SK-N-SH (cell line): ENCODE measurements around the gene ZNF277. TPM values are rescaled to one million over a fixed set of nuclear protein-coding genes. Genes with fewer than 3 reads are reported as not detected.

ENCODE experiments used
- CTCF ChIA-PET: fragments of 300-600, 350-600 bp; formaldehyde crosslinking; extraction: SDS; loops from one replicate; lab custom pipeline; 2021; lab: Yijun Ruan, JAX
- POLR2A ChIA-PET: fragments of 350-600 bp; sonication (Branson Sonifier 250); formaldehyde crosslinking; extraction: SDS; loops from one replicate; lab custom pipeline; 2020; ENCODE audit warnings: antibody characterized with exemption, inconsistent platforms; lab: Yijun Ruan, JAX
- DNase-seq: peaks from one replicate; pipeline ENCODE4 v3.0.0; 2012
- H2AFZ ChIP-seq: fragments of 200-600 bp; sonication (generic); 2 replicates; pipeline ENCODE4 v1.8.1; 2016; ENCODE audit warnings: antibody characterized with exemption, mild to moderate bottlenecking, low read depth
- H3F3A ChIP-seq: fragments of 200-600 bp; sonication (generic); replicated peaks from 2 replicates; pipeline ENCODE3; 2016; ENCODE audit warnings: antibody characterized with exemption, mild to moderate bottlenecking; ENCODE audit not compliant: insufficient read depth
- H3K27ac ChIP-seq, 2 experiments: fragments of 200-500 bp in 1 of 2; fragments of 200-600 bp in 1 of 2; sonication (Bioruptor generic) in 1 of 2; sonication (generic), shearing (Covaris generic) in 1 of 2; 2 replicates each; pipeline versions ENCODE4 v1.5.1 to v1.6.1; 2014 to 2016; ENCODE audit warnings: low read depth in 2 of 2, inconsistent platforms in 1 of 2, low read length in 1 of 2, mild to moderate bottlenecking in 1 of 2, mixed read lengths in 1 of 2
- H3K27me3 ChIP-seq: fragments of 200-600 bp; sonication (generic), shearing (Covaris generic); 2 replicates; pipeline ENCODE4 v1.6.1; 2016; ENCODE audit warnings: mixed run types; ENCODE audit not compliant: insufficient read depth
- H3K36me3 ChIP-seq, 2 experiments: fragments of 200-500 bp in 1 of 2; fragments of 200-600 bp in 1 of 2; sonication (Bioruptor generic) in 1 of 2; sonication (generic) in 1 of 2; replicated peaks in 1 of 2; 2 replicates each; pipeline versions ENCODE3 to v1.5.1; 2014 to 2016; ENCODE audit warnings: low read length in 1 of 2, mild to moderate bottlenecking in 1 of 2; ENCODE audit not compliant: insufficient read depth in 2 of 2, control insufficient read depth in 1 of 2
- H3K4me1 ChIP-seq, 2 experiments: fragments of 200-500 bp in 1 of 2; fragments of 200-600 bp in 1 of 2; sonication (Bioruptor generic) in 1 of 2; sonication (generic), shearing (Covaris generic) in 1 of 2; 2 replicates each; pipeline versions ENCODE4 v1.5.1 to v1.6.1; 2014 to 2016; ENCODE audit warnings: low read depth in 1 of 2, low read length in 1 of 2, mixed run types in 1 of 2; ENCODE audit not compliant: insufficient read depth in 2 of 2, control insufficient read depth in 1 of 2
- H3K4me2 ChIP-seq: fragments of 200-600 bp; sonication (generic), shearing (Covaris generic); 2 replicates; pipeline ENCODE4 v1.6.1; 2017; ENCODE audit warnings: mixed run types
- H3K4me3 ChIP-seq, 2 experiments: fragments of 200-500 bp in 1 of 2; fragments of 200-600 bp in 1 of 2; sonication (Bioruptor generic) in 1 of 2; sonication (generic), shearing (Covaris generic) in 1 of 2; 2 replicates each; pipeline versions ENCODE4 v1.5.1 to v1.8.1; 2014 to 2016; ENCODE audit warnings: low read depth in 2 of 2, inconsistent platforms in 1 of 2, low read length in 1 of 2, mild to moderate bottlenecking in 1 of 2, mixed read lengths in 1 of 2, moderate library complexity in 1 of 2
- H3K79me2 ChIP-seq: fragments of 200-600 bp; sonication (generic); 2 replicates; pipeline ENCODE4 v1.8.1; 2017; ENCODE audit warnings: mild to moderate bottlenecking; ENCODE audit not compliant: insufficient read depth
- H3K9ac ChIP-seq: fragments of 200-600 bp; sonication (generic); 2 replicates; pipeline ENCODE4 v1.6.1; 2017; ENCODE audit warnings: mixed run types
- H3K9me2 ChIP-seq: fragments of 200-600 bp; sonication (generic); 2 replicates; pipeline ENCODE4 v1.6.1; 2017; ENCODE audit warnings: mixed run types
- H3K9me3 ChIP-seq: fragments of 200-600 bp; sonication (generic); 2 replicates; pipeline ENCODE4 v1.6.1; 2017; ENCODE audit warnings: mixed run types, mild to moderate bottlenecking, moderate library complexity
- H4K20me1 ChIP-seq: fragments of 200-600 bp; sonication (generic); 2 replicates; pipeline ENCODE4 v1.6.1; 2017; ENCODE audit warnings: mild to moderate bottlenecking, mixed run types; ENCODE audit not compliant: insufficient read depth
- CHD2 ChIP-seq: fragments of 150-350 bp; IDR thresholded peaks from 2 replicates; pipeline ENCODE4 v1.6.1; 2018; ENCODE audit warnings: low read length; ENCODE audit not compliant: partially characterized antibody
- ELF1 ChIP-seq: IDR thresholded peaks from 2 replicates; pipeline ENCODE4 v1.4.0; 2012
- EP300 ChIP-seq, 2 experiments: IDR thresholded peaks; 2 replicates each; pipeline versions ENCODE4 v1.4.0 to v1.6.1; 2012; ENCODE audit warnings: borderline replicate concordance in 1 of 2, low read depth in 1 of 2, low read length in 1 of 2
- EZH2phosphoT487 ChIP-seq: fragments of 200-600 bp; sonication (generic); IDR thresholded peaks from 2 replicates; pipeline ENCODE4 v1.6.1; 2017; ENCODE audit warnings: low read depth, mixed run types, mild to moderate bottlenecking, antibody characterized with exemption, moderate library complexity, borderline replicate concordance
- FOXJ3 ChIP-seq: sonication (generic); formaldehyde crosslinking; IDR thresholded peaks from 2 replicates; pipeline ENCODE4 v1.5.1; 2020; ENCODE audit warnings: mild to moderate bottlenecking, missing genetic modification reagents
- GABPA ChIP-seq: IDR thresholded peaks from 2 replicates; pipeline ENCODE4 v1.4.0; 2012; ENCODE audit warnings: low read depth, mild to moderate bottlenecking
- GATA2 ChIP-seq: sonication (generic); formaldehyde crosslinking; IDR thresholded peaks from 2 replicates; pipeline ENCODE4 v1.5.0; 2020; ENCODE audit warnings: mild to moderate bottlenecking, missing genetic modification reagents
- MXI1 ChIP-seq: IDR thresholded peaks from 2 replicates; pipeline ENCODE4 v1.6.1; 2012; ENCODE audit warnings: mild to moderate bottlenecking, low read depth, low read length, improper control_type of control experiment
- NFIC ChIP-seq: IDR thresholded peaks from 2 replicates; pipeline ENCODE4 v1.4.0; 2012; ENCODE audit warnings: borderline replicate concordance
- NRF1 ChIP-seq: IDR thresholded peaks from 2 replicates; pipeline ENCODE4 v1.6.1; 2012; ENCODE audit warnings: low read depth, mild to moderate bottlenecking, low read length
- POLR2AphosphoS5 ChIP-seq: IDR thresholded peaks from 2 replicates; pipeline ENCODE4 v1.6.1; 2012; ENCODE audit warnings: low read depth, low read length
- RAD21 ChIP-seq: IDR thresholded peaks from 2 replicates; pipeline ENCODE4 v1.6.1; 2012; ENCODE audit warnings: mild to moderate bottlenecking, low read length
- RFX5 ChIP-seq: IDR thresholded peaks from 2 replicates; pipeline ENCODE4 v1.6.1; 2012; ENCODE audit warnings: mild to moderate bottlenecking, improper control_type of control experiment, low read length
- RXRA ChIP-seq: IDR thresholded peaks from 2 replicates; pipeline ENCODE4 v1.4.0; 2012; ENCODE audit warnings: low read depth, mild to moderate bottlenecking, borderline replicate concordance
- SIN3A ChIP-seq: IDR thresholded peaks from 2 replicates; pipeline ENCODE4 v1.6.1; 2012; ENCODE audit warnings: low read depth, mild to moderate bottlenecking, low read length, moderate library complexity, borderline replicate concordance
- SMC3 ChIP-seq: IDR thresholded peaks from 2 replicates; pipeline ENCODE4 v1.6.1; 2012; ENCODE audit warnings: low read depth, low read length, improper control_type of control experiment
- TCF12 ChIP-seq: IDR thresholded peaks from 2 replicates; pipeline ENCODE4 v1.4.0; 2012
- TEAD4 ChIP-seq: IDR thresholded peaks from 2 replicates; pipeline ENCODE4 v1.4.0; 2012; ENCODE audit warnings: mild to moderate bottlenecking, borderline replicate concordance; ENCODE audit not compliant: insufficient read depth
- WGBS: methylation state at CpG from one replicate; pipeline ENCODE4 v1.1.6; 2017; ENCODE audit warnings: low lambda C conversion rate; 5-methylcytosine and 5-hydroxymethylcytosine counted together
- polyA plus RNA-seq, 3 experiments: library from polyadenylated mRNA; depleted of rRNA; stranded (reverse); fragments of >200 nt; gene quantifications; 2 replicates each; pipeline ENCODE4 v1.2.3, GENCODE V29; 2012
- TF ChIP-seq, protein P1 (sequence below): IDR thresholded peaks from 2 replicates; pipeline ENCODE4 v1.4.0; 2012; ENCODE audit warnings: low read depth, borderline replicate concordance
- TF ChIP-seq, protein P2 (sequence below): fragments of 150-350 bp; IDR thresholded peaks from 2 replicates; pipeline ENCODE4 v1.6.1; 2016; ENCODE audit warnings: mild to moderate bottlenecking, low read depth, low read length
- TF ChIP-seq, protein P3 (sequence below): IDR thresholded peaks from 2 replicates; pipeline ENCODE4 v1.4.0; 2012; ENCODE audit warnings: low read depth, borderline replicate concordance
- TF ChIP-seq, protein P4 (sequence below): IDR thresholded peaks from 2 replicates; pipeline ENCODE4 v1.4.0; 2012; ENCODE audit warnings: low read depth

Gene ZNF277, protein sequence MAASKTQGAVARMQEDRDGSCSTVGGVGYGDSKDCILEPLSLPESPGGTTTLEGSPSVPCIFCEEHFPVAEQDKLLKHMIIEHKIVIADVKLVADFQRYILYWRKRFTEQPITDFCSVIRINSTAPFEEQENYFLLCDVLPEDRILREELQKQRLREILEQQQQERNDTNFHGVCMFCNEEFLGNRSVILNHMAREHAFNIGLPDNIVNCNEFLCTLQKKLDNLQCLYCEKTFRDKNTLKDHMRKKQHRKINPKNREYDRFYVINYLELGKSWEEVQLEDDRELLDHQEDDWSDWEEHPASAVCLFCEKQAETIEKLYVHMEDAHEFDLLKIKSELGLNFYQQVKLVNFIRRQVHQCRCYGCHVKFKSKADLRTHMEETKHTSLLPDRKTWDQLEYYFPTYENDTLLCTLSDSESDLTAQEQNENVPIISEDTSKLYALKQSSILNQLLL
- polyA plus RNA-seq (2012; rRNA removed), result 11.5 and 12.9 TPM in 2 replicates
- polyA plus RNA-seq (2012; cell fraction: cytosol; rRNA removed), result 19.4 and 23.0 TPM in 2 replicates
- 3.1 and 7.6 TPM in 2 replicates for polyA plus RNA-seq (2012; cell fraction: nucleus; rRNA removed)

DNA sequence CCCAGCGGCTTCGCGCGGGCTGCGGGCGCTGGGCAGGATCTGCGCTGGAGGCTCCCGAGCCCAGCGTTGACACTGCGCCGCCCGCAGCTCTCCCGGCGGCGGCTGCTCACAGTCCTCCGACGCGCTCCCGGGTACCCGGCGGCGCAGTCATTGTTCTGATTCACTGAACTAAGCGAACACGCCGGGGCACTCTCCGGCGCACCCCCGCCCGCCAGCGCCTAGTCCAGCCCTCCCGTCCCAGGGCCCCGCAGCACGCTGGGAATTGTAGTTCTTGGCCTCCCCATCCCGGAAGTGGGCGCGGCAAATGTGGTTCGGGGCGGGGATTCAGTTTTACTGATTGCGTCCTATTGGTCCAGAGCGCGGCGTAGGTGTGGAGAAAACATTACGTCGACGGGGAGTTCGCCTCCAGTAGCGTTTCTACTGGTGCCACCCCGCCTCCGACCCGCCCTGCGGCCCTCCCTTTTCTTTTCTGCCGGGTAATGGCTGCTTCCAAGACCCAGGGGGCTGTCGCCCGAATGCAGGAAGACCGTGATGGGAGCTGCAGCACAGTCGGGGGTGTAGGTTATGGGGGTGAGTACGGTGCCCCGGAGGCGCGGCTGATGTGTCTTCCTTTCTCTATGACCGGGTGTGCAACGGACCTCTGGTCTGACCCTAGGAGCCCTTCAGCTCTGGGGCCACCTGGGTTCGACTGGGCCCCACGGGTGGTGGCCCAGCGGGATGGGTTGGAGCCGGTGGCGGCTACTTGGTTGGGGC, at the start of gene ZNF277, which contains the start of gene DOCK4:
TSS of gene ZNF277 (plus strand) at position 458 of the 753 bp plus-strand sequence. CDS start at position 480, 22 bp downstream.
TSS of gene DOCK4 (minus strand) at position 162 of the 753 bp plus-strand sequence. CDS start 261 bp downstream, outside the sequence.
- Histone ChIP-seq H3K79me2 (peaks cover 67% of the 10 kb centered on the region), H3K9ac (peak within 1 kb of the TSS; percentile 83), H3K9me3 (no peaks in the 10 kb centered on the region), H3K9me2 (no peaks in the 10 kb centered on the region), H3K4me1 (peaks cover 0 to 18% of the 10 kb centered on the region in 2 experiments; a peak in 2 of 4 replicates), H2AFZ (peak within 1 kb of the TSS; percentile 94), H4K20me1 (no peaks in the 10 kb centered on the region), H3K27ac (peak within 1 kb of the TSS; percentile 71 to 92), H3F3A (no peaks in the 10 kb centered on the region), H3K4me3 (peak within 1 kb of the TSS; percentile 82 to 99), H3K27me3 (no peaks in the 10 kb centered on the region), H3K4me2 (peak within 1 kb of the TSS; percentile 92), H3K36me3 (no peaks in the 10 kb centered on the region)
- ChIA-PET CTCF (interaction anchor here (0.7 to 4.3 kb wide), 13 partner anchors 9 to 465 kb away, joined by 3 to 25 read pairs (median 4); no protein-coding TSS in a partner anchor), POLR2A (interaction anchor here (0.9 to 2.4 kb wide), 8 partner anchors 8 to 350 kb away, joined by 3 to 13 read pairs (median 3); partner anchors contain the start of gene IFRD1)
- WGBS, result 2% methylated on average over 34 of the region's 67 CpGs
- peak; percentile 98 for DNase-seq
- TF ChIP-seq RXRA (no peak), GABPA (peak; percentile 75), NRF1 (peak; percentile 70), ELF1 (peak; percentile 100), MXI1 (no peak; the same call in 1 of the 2 replicates), EZH2phosphoT487 (no peak), TCF12 (0 out of 2 replicates have a peak, but pooled peaks have one; percentile 5), SMC3 (peak; percentile 21; the same call in 1 of the 2 replicates), CHD2 (peak; percentile 90), RFX5 (peak; percentile 89), SIN3A (peak; percentile 59; the same call in 1 of the 2 replicates), FOXJ3 (CRISPR knock-in tag) (no peak), EP300 (IDR thresholded peaks at IDR 0.05; ENCODE audit: borderline replicate concordance in 1 of 2, low read depth in 1 of 2, low read length in 1 of 2) (no peak; a peak in 1 of 4 replicates), GATA2 (CRISPR knock-in tag) (no peak), NFIC (no peak; the same call in 1 of the 2 replicates), RAD21 (peak; percentile 41), TEAD4 (no peak), POLR2AphosphoS5 (peak; percentile 76)
- TF ChIP-seq, protein P1, sequence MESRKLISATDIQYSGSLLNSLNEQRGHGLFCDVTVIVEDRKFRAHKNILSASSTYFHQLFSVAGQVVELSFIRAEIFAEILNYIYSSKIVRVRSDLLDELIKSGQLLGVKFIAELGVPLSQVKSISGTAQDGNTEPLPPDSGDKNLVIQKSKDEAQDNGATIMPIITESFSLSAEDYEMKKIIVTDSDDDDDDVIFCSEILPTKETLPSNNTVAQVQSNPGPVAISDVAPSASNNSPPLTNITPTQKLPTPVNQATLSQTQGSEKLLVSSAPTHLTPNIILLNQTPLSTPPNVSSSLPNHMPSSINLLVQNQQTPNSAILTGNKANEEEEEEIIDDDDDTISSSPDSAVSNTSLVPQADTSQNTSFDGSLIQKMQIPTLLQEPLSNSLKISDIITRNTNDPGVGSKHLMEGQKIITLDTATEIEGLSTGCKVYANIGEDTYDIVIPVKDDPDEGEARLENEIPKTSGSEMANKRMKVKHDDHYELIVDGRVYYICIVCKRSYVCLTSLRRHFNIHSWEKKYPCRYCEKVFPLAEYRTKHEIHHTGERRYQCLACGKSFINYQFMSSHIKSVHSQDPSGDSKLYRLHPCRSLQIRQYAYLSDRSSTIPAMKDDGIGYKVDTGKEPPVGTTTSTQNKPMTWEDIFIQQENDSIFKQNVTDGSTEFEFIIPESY, result no peak
- TF ChIP-seq, protein P2, sequence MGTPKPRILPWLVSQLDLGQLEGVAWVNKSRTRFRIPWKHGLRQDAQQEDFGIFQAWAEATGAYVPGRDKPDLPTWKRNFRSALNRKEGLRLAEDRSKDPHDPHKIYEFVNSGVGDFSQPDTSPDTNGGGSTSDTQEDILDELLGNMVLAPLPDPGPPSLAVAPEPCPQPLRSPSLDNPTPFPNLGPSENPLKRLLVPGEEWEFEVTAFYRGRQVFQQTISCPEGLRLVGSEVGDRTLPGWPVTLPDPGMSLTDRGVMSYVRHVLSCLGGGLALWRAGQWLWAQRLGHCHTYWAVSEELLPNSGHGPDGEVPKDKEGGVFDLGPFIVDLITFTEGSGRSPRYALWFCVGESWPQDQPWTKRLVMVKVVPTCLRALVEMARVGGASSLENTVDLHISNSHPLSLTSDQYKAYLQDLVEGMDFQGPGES, result peak; percentile 29; the same call in 1 of the 2 replicates
- TF ChIP-seq, protein P3, sequence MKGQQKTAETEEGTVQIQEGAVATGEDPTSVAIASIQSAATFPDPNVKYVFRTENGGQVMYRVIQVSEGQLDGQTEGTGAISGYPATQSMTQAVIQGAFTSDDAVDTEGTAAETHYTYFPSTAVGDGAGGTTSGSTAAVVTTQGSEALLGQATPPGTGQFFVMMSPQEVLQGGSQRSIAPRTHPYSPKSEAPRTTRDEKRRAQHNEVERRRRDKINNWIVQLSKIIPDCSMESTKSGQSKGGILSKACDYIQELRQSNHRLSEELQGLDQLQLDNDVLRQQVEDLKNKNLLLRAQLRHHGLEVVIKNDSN, result no peak
- TF ChIP-seq, protein P4, sequence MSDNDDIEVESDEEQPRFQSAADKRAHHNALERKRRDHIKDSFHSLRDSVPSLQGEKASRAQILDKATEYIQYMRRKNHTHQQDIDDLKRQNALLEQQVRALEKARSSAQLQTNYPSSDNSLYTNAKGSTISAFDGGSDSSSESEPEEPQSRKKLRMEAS, result peak; percentile 42; the same call in 1 of the 2 replicates
